GM21526 (cell line): ENCODE results near the gene IGSF21.

Experiments used
- ATAC-seq: cut with Tn5 transposase; IDR thresholded peaks from one replicate; pipeline ENCODE4 v1.9.1; 2021; ENCODE audit warnings: moderate library complexity; ENCODE audit not compliant: unreplicated experiment, low FRiP score

The IGSF21 gene

DNA sequence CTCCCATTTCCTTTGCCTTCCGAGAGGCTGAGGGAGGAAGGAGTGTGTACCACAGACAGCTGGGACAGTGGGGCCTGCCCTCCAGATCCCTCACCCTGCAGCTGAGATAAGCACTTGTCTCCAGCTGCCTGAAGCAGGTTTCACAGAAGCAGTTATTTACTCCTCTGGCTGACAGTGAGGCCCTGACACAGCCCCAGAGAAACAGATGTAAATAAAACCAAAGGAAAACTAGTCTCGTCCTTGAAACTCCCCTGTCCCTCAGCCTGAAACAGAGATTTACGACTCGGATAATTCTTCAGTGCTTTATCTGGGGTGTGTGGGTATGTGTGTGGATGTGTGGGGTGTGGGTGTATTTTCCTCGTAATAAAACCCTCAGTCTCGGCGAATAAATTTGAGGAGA is 181.1 kb downstream of the IGSF21 start:
- ATAC-seq: no peak

DNA sequence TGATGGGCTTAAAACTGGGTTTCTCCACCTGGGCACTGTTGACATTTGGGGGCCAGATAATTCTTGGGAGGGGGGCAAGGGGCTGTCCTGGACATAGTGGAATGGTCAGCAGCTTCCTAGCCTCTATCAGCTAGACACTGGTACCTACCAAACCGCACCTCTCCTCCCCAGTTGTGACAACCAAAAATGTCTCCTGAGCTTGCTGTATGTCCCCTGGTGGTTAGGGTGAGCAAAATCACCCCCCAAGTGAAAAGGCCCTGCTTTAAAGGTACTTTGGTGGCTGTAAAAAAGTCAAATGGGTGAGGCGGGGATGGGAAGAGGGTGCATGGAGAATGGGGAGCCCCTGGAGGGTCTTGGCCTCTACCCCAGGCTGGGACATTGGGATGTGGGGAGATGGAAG is 182.0 kb downstream of the IGSF21 start:
- ATAC-seq: no peak

DNA sequence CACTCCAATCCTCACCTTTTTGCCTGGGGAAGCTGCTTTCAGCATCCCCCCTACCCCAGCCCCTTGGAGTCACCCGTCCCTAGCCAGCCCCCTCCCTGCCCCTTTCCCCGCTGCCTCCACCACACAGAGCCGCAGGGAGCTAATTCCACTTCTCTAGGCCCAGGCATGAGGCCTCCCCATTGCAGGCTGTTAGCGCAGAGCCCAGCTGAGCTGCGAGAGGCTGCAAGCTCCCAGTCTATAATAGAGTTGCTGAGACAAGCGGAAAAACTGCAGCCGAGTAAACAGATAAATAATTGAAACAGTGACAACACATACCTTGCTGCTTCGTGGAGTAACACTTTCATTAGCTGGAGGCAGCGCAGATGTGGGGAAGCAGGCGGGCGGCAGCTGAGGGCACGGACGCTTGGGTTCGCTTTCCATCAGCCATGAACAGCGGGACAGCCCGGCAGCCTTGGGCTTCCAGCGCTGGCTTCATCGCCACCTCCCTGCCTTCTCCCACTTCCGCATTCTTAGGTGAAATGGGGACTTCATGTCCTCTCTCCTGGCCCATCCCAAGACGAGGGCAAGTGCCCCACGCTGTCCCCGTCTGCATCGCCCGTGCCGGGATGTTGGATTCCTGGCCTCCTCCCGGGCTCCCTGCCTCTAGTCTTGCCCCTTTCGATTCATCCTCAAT is 183.3 kb downstream of the IGSF21 start:
- ATAC-seq: no peak

DNA sequence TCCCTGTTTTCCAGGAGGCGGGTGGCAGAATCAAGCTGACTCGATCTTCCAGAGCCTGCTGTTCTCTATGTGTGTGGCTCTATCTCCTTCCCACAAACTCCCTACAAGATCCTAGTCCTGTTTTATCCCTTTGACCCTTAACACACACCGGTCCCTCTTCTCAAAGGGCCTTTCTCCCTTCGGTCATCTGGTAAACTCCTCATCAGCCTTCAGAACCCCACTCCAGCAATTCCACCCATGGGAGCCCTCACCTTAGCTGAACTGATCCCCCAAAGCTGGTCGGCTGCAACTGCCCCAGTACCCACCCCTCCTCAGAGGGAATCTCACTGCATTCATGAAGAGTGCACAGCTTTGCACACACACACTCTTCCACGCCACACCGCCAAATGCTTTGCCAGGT is 184.9 kb downstream of the IGSF21 start:
- no peak for ATAC-seq

DNA sequence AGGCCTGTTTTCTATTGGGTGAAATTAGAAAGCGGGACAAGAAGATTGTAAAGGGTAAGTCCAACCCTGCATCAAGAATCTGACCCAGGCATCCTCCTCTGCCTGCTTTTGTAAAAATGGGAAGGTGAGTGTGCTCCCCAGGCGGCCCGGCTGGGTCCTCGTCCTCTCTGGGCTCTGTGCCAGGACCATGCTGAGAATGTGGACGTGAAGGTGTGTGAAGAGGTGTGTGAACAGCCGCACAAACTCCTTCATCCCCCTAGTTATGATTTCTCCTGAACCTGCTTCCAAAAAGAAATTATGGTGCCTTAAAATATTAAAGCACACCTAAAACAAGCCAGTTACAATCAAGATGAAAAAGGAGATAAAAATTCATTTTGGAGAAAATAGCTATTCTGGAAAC is 185.7 kb downstream of the IGSF21 start:
- ATAC-seq: no peak

DNA sequence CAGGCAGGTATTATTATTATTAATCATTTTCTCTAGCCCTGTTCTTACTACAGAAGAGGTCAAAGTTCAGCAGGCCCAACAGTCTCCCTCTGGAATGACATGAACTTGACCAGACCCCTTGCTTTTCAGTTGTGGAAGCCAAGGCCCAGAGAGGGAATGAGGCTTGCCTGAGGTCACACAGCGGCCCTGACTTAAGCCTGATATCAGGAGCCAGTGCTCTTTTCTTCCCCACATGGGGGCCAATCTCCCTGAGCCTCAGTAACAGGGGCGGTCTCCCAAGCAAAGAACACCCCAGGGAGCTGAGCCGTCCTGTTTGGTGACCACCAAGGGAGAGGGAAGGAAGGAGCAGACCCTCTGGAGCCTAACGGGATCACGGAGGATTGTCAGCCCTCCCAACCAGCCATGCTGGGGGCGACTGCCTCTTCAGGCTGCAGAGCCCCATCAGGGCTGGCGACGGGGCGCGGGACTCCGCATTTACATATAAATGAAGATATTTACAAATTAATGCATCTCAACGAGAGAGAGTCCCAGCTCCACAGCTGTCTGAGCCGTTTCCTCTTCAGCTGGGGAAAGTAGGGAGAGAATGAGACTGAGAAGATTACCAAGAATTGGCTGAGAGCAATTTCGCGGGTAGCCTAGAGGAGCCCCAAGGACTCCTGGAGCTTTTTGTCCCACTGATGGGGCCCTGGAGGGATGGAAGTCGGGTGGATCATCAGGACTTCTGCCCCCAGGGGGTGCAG is 187.0 kb downstream of the IGSF21 start:
- no peak for ATAC-seq

DNA sequence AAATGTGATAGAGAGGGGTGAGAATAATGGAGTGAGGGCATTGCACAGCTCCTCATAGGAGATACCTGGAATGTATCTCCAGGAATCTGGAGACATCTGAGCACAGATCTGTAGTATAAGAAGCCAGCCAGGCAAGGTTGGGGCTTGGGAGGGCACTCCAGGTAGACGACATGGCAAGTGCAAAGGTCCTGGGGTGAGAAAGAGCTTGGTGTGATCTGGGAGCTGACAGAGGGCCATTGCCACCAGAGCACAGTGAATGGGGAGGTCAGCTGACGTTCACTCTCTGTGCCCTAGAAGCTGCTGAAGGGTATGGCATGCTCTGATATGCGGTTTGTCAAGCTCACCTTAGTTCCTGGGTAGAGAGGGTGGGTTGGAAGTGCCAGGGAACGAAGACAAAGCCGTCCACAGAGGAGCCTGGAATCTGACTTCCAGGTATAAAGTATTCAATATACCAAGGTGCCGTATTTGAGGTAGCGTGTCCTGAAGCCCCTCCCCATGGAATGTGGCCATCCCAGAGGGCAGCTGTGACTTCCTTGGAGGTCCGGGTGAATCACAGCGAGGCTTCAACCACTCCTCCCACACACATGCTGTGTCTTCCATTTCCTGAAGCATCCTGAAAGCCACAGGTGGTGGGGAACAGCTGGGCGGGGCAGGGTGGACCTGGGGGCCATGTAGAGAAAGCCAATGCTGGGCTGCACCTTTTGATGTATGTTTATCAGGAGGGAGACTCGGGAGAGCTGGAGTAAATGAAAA is 190.5 kb downstream of the IGSF21 start:
- ATAC-seq: no peak

DNA sequence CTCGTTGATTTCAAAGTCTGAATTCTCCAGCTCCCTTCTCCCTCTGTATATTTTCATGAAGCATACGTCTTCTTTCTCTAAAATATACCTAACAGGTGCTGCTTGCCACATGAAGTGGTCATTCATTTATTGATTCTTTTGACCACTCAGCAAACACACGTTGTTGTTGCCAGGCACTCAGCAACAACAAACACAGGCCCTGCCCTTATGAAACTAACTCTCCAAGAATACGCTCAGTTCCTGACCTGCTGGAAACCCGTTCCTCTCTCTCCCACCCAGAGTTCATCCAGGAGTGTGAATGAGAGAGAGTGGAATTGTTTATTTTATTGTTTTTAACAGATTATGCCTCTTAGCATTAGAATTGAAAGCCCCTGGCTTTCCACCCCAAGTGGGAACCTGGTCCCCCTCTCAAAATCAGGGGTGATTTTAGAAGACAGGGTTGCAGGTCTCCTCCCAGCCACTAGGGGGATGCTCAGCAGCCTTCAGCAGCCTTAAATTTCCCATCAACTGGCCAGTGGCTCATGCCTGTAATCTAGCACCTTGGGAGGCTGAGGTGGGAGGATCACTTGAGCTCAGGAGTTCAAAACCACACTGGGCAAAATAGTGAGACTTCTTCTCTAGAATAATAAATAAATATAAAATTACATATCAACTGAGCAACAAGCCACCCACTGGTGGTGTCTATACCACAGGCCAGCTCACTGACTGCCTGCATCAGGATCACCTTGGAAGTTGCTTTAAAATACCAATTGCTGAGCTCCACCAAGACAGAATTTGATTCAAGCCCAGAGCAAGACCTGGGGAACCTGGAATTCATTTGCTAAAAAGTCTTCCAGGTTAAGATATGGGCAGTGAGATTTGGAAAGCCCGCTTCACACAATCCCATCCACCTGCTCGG is 192.1 kb downstream of the IGSF21 start:
- ATAC-seq: no peak

DNA sequence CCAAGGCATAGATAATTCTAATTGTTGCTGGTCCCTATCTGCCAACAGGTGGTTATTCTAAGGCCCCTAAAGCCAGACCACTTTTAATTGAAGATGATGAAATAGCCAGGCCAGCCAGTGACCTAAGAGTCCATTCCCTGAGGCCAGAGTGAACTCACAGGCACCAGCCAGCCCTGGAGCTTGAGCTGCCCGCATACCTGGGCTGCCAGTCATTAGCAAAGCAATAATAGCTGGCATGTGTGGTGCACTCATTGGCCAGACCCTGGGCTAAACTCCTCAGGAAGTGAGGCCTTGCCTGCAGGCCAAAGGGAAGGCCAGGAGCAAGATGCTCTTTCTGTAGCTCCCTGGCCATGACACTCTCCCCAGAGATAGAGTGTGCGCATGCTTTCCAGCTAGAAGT is 192.8 kb downstream of the IGSF21 start:
- no peak for ATAC-seq

DNA sequence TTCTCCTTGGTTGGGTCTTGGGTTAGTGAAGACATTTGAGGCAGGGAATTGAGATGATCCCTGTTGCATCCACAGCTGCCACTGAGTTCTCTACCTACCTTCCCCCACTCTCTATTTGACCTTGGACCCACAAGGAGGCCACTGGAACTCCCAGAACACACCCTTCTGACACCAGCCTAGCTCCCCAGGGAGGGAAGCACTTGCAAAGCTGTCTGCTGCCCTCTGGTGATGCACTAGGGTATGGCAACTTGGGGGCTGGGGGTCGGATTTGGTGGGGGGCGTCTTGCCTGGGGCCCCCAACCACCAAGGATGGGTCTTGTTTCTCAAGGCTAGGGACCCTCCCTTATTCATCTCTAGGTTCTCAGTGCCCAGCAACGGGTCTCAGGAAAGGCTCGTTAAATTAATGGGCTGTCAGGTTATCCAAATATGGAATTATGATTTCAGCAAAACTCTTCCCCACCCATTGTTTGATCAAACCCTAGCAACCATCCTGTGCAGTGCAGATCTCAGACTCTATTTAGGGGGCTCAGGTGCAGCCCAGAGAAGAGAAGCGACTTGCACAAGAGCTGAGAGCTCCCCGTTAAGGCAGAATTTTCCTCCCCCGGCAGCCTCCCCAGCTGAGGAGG is 195.3 kb downstream of the IGSF21 start:
- ATAC-seq: no peak

DNA sequence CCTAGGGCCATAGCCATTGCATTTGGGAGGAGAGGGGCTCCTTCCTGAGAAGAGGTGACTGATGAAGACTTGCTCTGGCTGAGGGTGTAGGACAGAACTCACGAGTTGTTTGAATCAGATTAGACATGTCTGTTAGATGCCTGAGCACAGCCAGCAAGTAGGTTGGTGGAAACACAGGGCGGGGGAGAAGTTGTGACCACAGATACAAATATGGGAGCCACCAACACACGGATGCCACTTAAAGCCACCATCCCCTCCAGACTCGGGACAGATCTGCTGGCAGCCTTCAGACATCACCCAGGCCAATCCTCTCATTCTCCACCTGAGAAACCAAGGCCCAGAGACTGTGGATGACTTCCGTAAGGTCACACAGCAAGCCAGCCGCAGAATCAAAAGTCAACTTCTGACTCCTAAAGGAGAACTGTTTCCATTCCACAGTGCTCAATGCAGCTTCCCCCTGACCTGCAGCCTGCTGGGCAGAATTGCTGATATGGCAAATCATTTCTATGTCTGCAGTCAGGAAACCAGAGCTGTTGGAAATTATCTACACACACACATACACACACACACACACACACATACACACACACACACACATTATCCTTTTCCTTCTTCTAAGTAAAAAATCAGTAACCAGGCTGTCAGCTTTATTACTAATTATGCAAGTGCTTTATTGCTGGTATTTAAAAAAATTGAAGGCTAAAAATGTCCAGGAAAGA is 196.7 kb downstream of the IGSF21 start:
- no peak for ATAC-seq

DNA sequence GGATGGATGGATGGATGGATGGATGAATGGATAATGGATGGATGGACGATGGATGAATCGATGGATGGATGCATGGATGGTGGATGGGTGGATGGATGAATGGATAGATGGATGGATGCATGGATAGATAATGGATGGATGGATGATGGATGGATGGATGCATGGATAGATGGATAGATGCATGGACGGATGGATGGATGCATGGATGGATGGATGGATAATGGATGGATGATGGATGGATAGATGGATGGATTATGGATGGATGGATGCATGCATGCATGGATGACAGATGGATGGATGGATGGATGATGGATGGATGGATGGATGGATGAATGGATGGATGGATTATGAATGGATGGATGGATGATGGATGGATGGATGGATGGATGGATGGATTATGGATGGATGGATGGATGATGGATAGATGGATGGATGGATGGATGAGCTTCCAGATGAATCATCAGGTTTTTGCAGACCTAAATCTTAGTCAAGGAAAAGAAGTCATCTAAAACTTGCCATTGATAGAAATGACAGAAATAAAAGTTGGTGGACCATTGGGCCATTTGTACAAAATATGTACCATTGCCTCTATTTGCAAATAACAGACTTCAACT is 197.7 kb downstream of the IGSF21 start:
- ATAC-seq: no peak

DNA sequence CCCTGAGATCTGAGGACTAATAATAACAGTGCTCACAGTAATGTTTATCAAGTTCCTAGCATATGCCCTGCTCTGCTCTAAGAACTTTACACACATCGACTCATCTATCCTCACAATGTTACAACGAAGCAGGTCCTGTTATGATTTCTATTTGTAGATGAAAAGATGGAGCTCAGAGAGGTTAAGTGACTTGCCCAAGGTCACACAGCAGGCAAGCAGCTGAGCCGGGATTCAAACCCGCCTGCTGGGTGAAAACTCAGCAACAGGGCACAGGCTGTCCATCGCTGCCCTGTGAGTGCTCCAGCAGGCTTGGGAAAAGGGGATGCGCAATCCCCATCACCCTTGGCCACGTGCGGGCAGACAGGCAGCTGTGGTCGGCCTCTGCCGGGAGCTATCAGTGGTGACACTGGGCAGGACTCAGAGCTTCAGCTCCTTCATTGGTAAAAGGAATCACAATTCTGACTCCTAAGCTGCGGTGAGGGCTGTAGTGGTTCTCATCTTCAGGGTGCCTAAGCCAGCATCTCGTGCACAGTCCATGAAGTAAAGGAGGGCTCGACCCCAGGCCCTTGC is 199.8 kb downstream of the IGSF21 start:
- ATAC-seq: no peak

DNA sequence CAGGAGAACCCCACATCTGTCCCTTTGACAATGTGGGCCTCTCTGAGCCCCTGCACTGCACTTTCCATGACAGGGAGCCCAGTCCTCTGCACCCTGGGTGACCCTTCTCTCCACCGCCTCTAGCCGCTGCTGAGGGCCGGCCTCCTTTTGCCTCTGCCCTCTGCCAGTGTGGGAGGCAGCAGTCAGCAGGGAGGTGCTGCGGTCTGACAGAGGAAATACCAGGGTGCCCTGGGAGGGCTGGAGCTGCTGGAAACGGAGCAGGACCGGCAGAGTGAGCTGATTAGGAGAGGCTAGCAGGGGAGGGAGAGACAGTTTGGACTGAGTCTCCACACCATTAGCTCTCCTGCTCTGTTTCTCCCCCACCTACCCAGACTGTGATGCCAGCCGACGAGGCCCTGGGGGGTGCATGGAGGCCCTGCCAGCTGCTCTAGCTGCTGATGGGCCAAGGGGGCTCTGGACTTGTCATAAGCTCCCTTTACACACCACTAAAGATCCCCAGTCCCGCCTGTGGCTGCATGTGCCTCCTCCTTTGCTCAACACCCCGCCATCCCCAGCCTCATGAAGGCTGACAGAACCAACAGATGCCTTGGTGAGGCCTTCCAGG is 202.1 kb downstream of the IGSF21 start:
- no peak for ATAC-seq

DNA sequence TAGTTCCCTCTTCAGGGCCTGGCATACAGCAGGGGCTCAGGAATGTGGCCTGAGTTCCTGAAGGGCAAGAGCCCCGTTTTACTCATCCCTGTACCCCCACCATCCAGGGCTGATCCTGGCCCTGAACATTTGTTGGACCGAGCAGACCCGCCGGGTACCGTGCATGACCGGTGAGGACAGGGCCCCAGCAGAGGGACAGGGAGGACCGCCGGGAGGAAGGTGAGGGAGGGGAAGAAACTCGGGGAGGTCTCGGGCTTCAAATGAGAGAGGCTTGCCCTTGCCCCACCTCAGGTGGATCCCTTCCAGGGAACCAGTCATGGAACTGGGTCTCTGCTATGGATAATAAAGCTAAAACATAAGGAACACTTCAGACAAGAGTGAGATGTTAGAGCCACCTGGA is 205.4 kb downstream of the IGSF21 start:
- ATAC-seq: no peak

DNA sequence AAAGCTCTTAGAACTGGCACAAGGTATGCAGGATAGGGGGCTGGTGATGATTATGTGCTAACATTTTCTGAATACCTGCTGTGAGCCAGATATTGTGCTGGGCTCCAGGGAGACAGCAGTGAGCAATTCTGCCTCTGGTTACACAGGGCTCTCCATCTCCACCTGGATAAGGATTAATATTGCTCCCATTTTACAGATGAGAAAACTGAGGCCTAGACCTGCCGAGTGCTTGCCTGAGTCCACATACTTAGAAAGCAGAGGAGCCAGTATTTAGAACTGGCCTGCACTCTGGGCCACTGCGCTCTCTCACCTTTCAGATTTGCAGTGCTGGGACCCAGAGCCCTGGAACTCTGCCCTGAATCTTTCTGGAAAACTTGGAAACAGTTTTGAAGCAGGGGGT is 205.9 kb downstream of the IGSF21 start:
- no peak for ATAC-seq

DNA sequence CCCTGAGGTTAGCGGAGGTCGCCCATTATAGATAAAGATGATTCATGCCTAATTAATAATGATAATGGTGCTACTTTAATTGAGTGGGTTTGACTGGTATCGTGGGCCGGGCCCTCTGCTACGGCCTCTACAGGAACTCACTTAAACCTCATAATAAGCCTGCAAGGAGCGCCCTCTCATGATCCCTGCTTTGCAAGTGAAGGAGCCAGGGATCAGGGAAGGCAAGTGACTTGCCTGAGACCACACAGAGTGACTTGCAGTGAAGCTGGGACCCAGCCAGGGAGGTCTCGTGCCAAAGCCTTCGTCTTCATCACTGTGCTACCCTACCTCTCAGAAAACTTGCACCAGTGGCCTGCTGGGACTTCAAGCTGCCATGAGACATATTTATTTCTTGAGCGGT is 206.8 kb downstream of the IGSF21 start:
- ATAC-seq: no peak

DNA sequence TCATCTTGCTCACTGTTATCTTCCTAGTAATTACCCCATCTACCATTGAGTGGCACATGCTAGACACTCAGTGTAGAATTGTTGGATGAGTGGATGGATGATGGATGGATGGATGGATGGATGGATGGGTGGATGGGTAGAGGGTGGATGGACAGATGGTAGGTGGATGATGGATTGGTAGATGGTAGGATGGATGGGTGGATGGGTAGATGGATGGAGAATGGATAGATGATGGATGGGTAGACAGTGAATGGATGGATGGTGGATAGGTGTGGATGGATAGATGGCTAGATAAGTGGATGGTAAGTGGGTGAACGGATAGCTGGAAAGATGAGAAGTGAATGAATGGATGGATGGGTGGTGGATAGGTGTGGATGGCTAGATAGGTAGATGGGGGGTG is 207.9 kb downstream of the IGSF21 start:
- ATAC-seq: no peak
